ENCODE data around the gene DNM2. TPM values are rescaled to one million over a fixed set of nuclear protein-coding genes. Genes with fewer than 3 reads are reported as not detected.
A peak's percentile ranks its signal among the peaks of the same experiment; 100 is the strongest.
"Not testable (repeated sequence)": the region's sequence is repeated elsewhere in the genome, so short reads cannot be mapped to it uniquely, and the experiment has no call there.

Gene DNM2
- total and polyA plus RNA-seq, 10 of the 15 experiments (the other 5 are each of a cell fraction or from before 2014, with no cell fraction given), result 1.2 to 146 (median 68.9) TPM

DNA sequence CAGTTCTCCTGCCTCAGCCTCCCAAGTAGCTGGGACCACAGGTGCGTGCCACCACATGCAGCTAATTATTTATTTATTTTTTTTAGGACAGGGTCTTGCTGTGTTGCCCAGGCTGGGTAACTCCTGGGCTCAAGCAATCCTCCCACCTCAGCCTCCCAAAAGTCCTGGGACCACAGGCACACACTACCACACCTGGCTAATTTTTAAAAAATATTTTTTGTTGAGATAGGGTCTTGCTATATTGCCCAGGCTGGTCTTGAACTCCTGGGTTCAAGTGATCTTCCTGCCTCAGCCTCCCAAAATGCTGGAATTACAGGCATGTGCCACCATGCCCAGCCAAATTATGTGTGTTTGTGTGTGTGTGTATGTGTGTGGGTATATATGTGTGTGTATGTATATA, 139.0 kb downstream of the DNM2 start:
- H2AFZ ChIP-seq (ENCODE audit: control insufficient read depth, low read depth, low read length); in situ Hi-C loops (cut with MboI); H4K20me1 ChIP-seq (ENCODE audit: control insufficient read depth, insufficient read depth); H3K9me3 ChIP-seq (replicated peaks; ENCODE audit: control insufficient read depth, insufficient read depth, low read length); H3K4me3 ChIP-seq; H3K4me2 ChIP-seq (ENCODE audit: control insufficient read depth, insufficient read depth); intact Hi-C loops (cut with micrococcal nuclease; ENCODE audit: unreplicated experiment); H3K9ac ChIP-seq (ENCODE audit: control insufficient read depth, insufficient read depth, low read length); H3K4me1 ChIP-seq (ENCODE audit: control insufficient read depth, insufficient read depth, low read length); ATAC-seq; H3K27me3 ChIP-seq (replicated peaks in 1 of 2; ENCODE audit: control insufficient read depth in 2 of 2, insufficient read depth in 2 of 2, low read length in 1 of 2); BruUV-seq (replicated peaks); H3K27ac ChIP-seq (ENCODE audit: control insufficient read depth, insufficient read depth); H3K36me3 ChIP-seq (ENCODE audit: control insufficient read depth in 2 of 2, insufficient read depth in 2 of 2, low read length in 1 of 2); DNase-seq (ENCODE audit: low read depth, low spot score); POLR2A ChIA-PET; H3K79me2 ChIP-seq (ENCODE audit: control insufficient read depth, insufficient read depth, low read length); FAIRE-seq: not testable (repeated sequence)
- SMC1A ChIA-PET (ENCODE audit: uncharacterized antibody, unreplicated experiment), result interaction anchor here (1.5 to 3.3 kb wide), 2 partner anchors 11 to 139 kb away, joined by 3 to 34 read pairs; partner anchors contain the start of gene DNM2
- CTCF ChIA-PET, result interaction anchor here (0.9 to 5.4 kb wide), 10 partner anchors 11 to 374 kb away, joined by 3 to 53 read pairs (median 4); partner anchors contain the start of genes DNM2, QTRT1 and TMED1
- RAD21 ChIA-PET (ENCODE audit: unreplicated experiment), result interaction anchor here (1.9 kb wide), 1 partner anchor 138 kb away, joined by 5 read pairs; no protein-coding TSS in a partner anchor
- 86% methylated on average over 1 of the region's 1 CpG for WGBS (ENCODE audit: insufficient coverage, insufficient replicate concordance, low lambda C conversion rate, missing lambda C conversion rate)

DNA sequence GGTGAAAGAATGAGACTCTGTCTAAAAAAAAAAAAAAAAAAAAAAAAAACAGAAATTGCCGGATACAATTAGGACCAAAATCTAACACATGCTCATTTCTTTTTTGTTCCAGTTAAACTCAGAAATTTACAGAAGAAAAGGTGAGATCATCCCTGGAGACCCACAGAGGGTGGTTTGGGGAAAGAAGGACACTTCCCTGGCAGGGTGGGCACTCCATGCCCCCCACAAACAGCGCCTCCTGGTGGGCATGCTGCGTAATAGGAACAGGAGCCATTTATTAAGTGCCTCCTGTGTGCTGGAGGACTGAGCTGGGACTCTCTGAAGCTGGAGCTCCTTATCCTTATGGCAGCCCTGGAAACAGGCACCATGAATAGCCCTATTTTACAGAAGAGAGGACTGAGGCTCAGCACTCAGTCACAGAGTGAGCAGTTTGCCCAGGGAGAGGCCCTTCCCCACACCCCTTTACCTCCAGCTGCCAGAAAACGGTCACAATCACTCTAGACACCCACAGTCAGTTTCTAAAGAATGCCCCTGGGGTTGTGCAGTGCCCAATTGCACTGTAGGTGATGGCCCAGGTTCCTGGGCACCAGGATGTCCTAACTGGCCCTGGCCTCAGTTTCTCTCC, 140.4 kb downstream of the DNM2 start:
- H3K4me2 ChIP-seq (ENCODE audit: control insufficient read depth, insufficient read depth), result no peak overlapping the region
- intact Hi-C loops (cut with micrococcal nuclease; ENCODE audit: unreplicated experiment), result no loop called here
- 0 out of 2 replicates have a peak overlapping the region, but pooled peaks have one; percentile 33 for H2AFZ ChIP-seq (ENCODE audit: control insufficient read depth, low read depth, low read length)
- H3K27ac ChIP-seq (ENCODE audit: control insufficient read depth, insufficient read depth), result no peak overlapping the region
- H3K79me2 ChIP-seq (ENCODE audit: control insufficient read depth, insufficient read depth, low read length), result no peaks in the 10 kb centered on the region
- DNase-seq (ENCODE audit: low read depth, low spot score) (no peak), FAIRE-seq (peak; percentile 49), ATAC-seq (peak; percentile 73)
- no peaks in the 10 kb centered on the region for H3K27me3 ChIP-seq (replicated peaks in 1 of 2; ENCODE audit: control insufficient read depth in 2 of 2, insufficient read depth in 2 of 2, low read length in 1 of 2)
- POLR2A ChIA-PET, result interaction anchor here (0.7 to 1.1 kb wide), 2 partner anchors 24 to 139 kb away, joined by 4 read pairs; no protein-coding TSS in a partner anchor
- no peaks in the 10 kb centered on the region for H4K20me1 ChIP-seq (ENCODE audit: control insufficient read depth, insufficient read depth)
- CTCF ChIA-PET, result interaction anchor here (0.6 to 5.4 kb wide), 18 partner anchors 9 to 277 kb away, joined by 3 to 53 read pairs (median 4); partner anchors contain the start of genes C19orf38, DNM2, QTRT1 and TMED1
- no TSS peak for BruUV-seq (replicated peaks)
- WGBS (ENCODE audit: insufficient coverage, insufficient replicate concordance, low lambda C conversion rate, missing lambda C conversion rate), result 25% methylated on average over 4 of the region's 4 CpGs
- RAD21 ChIA-PET (ENCODE audit: unreplicated experiment), result interaction anchor here (0.6 to 1.9 kb wide), 9 partner anchors 20 to 397 kb away, joined by 3 to 40 read pairs (median 5); partner anchors contain the start of genes DNM2, QTRT1 and TMED1
- no peaks in the 10 kb centered on the region for H3K36me3 ChIP-seq (ENCODE audit: control insufficient read depth in 2 of 2, insufficient read depth in 2 of 2, low read length in 1 of 2)
- H3K9me3 ChIP-seq (replicated peaks; ENCODE audit: control insufficient read depth, insufficient read depth, low read length), result no peaks in the 10 kb centered on the region
- no peak overlapping the region for H3K4me3 ChIP-seq
- TF ChIP-seq RAD21 (IDR thresholded peaks at IDR 0.05; ENCODE audit: insufficient read depth, low read depth, low read length) (peak; percentile 49; the same call in 1 of the 2 replicates), YY1 (IDR thresholded peaks at IDR 0.05; ENCODE audit: low read depth, low read length) (peak; percentile 68), SRF (IDR thresholded peaks at IDR 0.05; ENCODE audit: low read depth in 2 of 2, low read length in 2 of 2) (no peak), PAX8 (IDR thresholded peaks at IDR 0.05) (no peak), SMC3 (IDR thresholded peaks at IDR 0.05; ENCODE audit: borderline replicate concordance, low read length) (peak; percentile 44; the same call in 1 of the 2 replicates)
- TF ChIP-seq, protein P1, sequence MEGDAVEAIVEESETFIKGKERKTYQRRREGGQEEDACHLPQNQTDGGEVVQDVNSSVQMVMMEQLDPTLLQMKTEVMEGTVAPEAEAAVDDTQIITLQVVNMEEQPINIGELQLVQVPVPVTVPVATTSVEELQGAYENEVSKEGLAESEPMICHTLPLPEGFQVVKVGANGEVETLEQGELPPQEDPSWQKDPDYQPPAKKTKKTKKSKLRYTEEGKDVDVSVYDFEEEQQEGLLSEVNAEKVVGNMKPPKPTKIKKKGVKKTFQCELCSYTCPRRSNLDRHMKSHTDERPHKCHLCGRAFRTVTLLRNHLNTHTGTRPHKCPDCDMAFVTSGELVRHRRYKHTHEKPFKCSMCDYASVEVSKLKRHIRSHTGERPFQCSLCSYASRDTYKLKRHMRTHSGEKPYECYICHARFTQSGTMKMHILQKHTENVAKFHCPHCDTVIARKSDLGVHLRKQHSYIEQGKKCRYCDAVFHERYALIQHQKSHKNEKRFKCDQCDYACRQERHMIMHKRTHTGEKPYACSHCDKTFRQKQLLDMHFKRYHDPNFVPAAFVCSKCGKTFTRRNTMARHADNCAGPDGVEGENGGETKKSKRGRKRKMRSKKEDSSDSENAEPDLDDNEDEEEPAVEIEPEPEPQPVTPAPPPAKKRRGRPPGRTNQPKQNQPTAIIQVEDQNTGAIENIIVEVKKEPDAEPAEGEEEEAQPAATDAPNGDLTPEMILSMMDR (IDR thresholded peaks at IDR 0.05 in 2 of 3, conservative IDR thresholded peaks at IDR 0.05 in 1 of 3; ENCODE audit: control insufficient read depth in 2 of 3, extremely low read depth in 1 of 3, insufficient read depth in 1 of 3, low read depth in 3 of 3, low read length in 3 of 3), result peak; percentile 65 to 91 (median 80)
- in situ Hi-C loops (cut with MboI), result no loop called here
- SMC1A ChIA-PET (ENCODE audit: uncharacterized antibody, unreplicated experiment), result interaction anchor here (0.6 to 3.3 kb wide), 10 partner anchors 9 to 157 kb away, joined by 3 to 34 read pairs (median 4); partner anchors contain the start of genes DNM2, QTRT1 and TMED1
- no peak overlapping the region for H3K9ac ChIP-seq (ENCODE audit: control insufficient read depth, insufficient read depth, low read length)
- H3K4me1 ChIP-seq (ENCODE audit: control insufficient read depth, insufficient read depth, low read length), result no peaks in the 10 kb centered on the region; the same call in 1 of the 2 replicates
